ENCODE results near the gene FHOD1. TPM values are rescaled to one million over a fixed set of nuclear protein-coding genes. Genes with fewer than 3 reads are reported as not detected.

The FHOD1 gene
- total and polyA plus RNA-seq, 2 donors (not counting 1 experiment from before 2014, with no cell fraction given) = 46.3 to 46.9 TPM

GRCh38 chr16:67269766-67270165, 22.5 kb upstream of the FHOD1 start:
- no peak overlapping the region for H3K27ac ChIP-seq (ENCODE audit: low read length in 2 of 2)
- H3K4me1 ChIP-seq (ENCODE audit: control insufficient read depth in 2 of 2, insufficient read depth in 2 of 2, low read length in 2 of 2) = no peaks in the 10 kb centered on the region
- H4K20me1 ChIP-seq (ENCODE audit: control insufficient read depth, insufficient read depth, low read length, poor library complexity, severe bottlenecking) = no peaks in the 10 kb centered on the region
- no peak overlapping the region for H3K9ac ChIP-seq (ENCODE audit: low read length)
- ATAC-seq (ENCODE audit: low read depth) (no peak), DNase-seq (no peak)
- H3K27me3 ChIP-seq (replicated peaks in 1 of 4; ENCODE audit: control extremely low read depth in 1 of 4, control insufficient read depth in 3 of 4, insufficient read depth in 4 of 4, low read length in 3 of 4) = no peaks in the 10 kb centered on the region
- Mint-ChIP-seq H3K27ac (no peak overlapping the region), H3K9me3 (ENCODE audit: insufficient read depth) (no peaks in the 10 kb centered on the region), H3K4me3 (no peak overlapping the region), H3K27me3 (peaks cover 3% of the 10 kb centered on the region), H3K4me1 (no peaks in the 10 kb centered on the region)
- H2AFZ ChIP-seq (ENCODE audit: insufficient read depth, low read depth, low read length, poor library complexity, severe bottlenecking) = no peak overlapping the region
- POLR2A ChIA-PET = no interaction called here
- CTCF ChIA-PET = interaction anchor here (0.7 to 1.4 kb wide), 3 partner anchors 9 to 74 kb away, joined by 3 to 5 read pairs (median 3); no protein-coding TSS in a partner anchor
- H3K4me3 ChIP-seq (ENCODE audit: control extremely low read depth in 1 of 5, extremely low read depth in 1 of 5, insufficient read depth in 1 of 5, low read depth in 2 of 5, low read length in 4 of 5) = no peak overlapping the region
- intact Hi-C loops (cut with micrococcal nuclease) = no loop called here
- no peaks in the 10 kb centered on the region for H3K9me3 ChIP-seq (ENCODE audit: control extremely low read depth in 1 of 3, control insufficient read depth in 2 of 3, insufficient read depth in 1 of 3, low read length in 2 of 3)
- no peak for TF ChIP-seq CTCF (IDR thresholded peaks at IDR 0.05)
- no peak for TF ChIP-seq EZH2 (IDR thresholded peaks at IDR 0.05; ENCODE audit: borderline replicate concordance, insufficient read depth, low read depth, low read length, poor library complexity, severe bottlenecking)
- H3K36me3 ChIP-seq (replicated peaks in 1 of 2; ENCODE audit: control extremely low read depth in 1 of 2, control insufficient read depth in 1 of 2, extremely low read depth in 1 of 2, insufficient read depth in 2 of 2, low read length in 1 of 2) = no peaks in the 10 kb centered on the region
- no peaks in the 10 kb centered on the region for H3K79me2 ChIP-seq (ENCODE audit: control insufficient read depth, insufficient read depth, low read length)
- H3K4me2 ChIP-seq (replicated peaks; ENCODE audit: low read depth, low read length, poor library complexity, severe bottlenecking) = no peak overlapping the region
- WGBS (ENCODE audit: insufficient coverage) = 66% methylated on average over 3 of the region's 5 CpGs

GRCh38 chr16:67268136-67268579, 20.9 kb upstream of the FHOD1 start:
- Histone ChIP-seq H3K27me3 (replicated peaks in 1 of 4; ENCODE audit: control extremely low read depth in 1 of 4, control insufficient read depth in 3 of 4, insufficient read depth in 4 of 4, low read length in 3 of 4) (no peaks in the 10 kb centered on the region), H3K79me2 (ENCODE audit: control insufficient read depth, insufficient read depth, low read length) (no peaks in the 10 kb centered on the region), H4K20me1 (ENCODE audit: control insufficient read depth, insufficient read depth, low read length, poor library complexity, severe bottlenecking) (no peaks in the 10 kb centered on the region), H3K4me3 (ENCODE audit: control extremely low read depth in 1 of 5, extremely low read depth in 1 of 5, insufficient read depth in 1 of 5, low read depth in 2 of 5, low read length in 4 of 5) (no peak overlapping the region), H3K4me2 (replicated peaks; ENCODE audit: low read depth, low read length, poor library complexity, severe bottlenecking) (no peak overlapping the region), H2AFZ (ENCODE audit: insufficient read depth, low read depth, low read length, poor library complexity, severe bottlenecking) (no peak overlapping the region), H3K9ac (ENCODE audit: low read length) (no peak overlapping the region), H3K36me3 (replicated peaks in 1 of 2; ENCODE audit: control extremely low read depth in 1 of 2, control insufficient read depth in 1 of 2, extremely low read depth in 1 of 2, insufficient read depth in 2 of 2, low read length in 1 of 2) (no peaks in the 10 kb centered on the region), H3K27ac (ENCODE audit: low read length in 2 of 2) (no peak overlapping the region), H3K4me1 (ENCODE audit: control insufficient read depth in 2 of 2, insufficient read depth in 2 of 2, low read length in 2 of 2) (no peaks in the 10 kb centered on the region), H3K9me3 (ENCODE audit: control extremely low read depth in 1 of 3, control insufficient read depth in 2 of 3, insufficient read depth in 1 of 3, low read length in 2 of 3) (no peaks in the 10 kb centered on the region)
- TF ChIP-seq CTCF (IDR thresholded peaks at IDR 0.05) (no peak), EZH2 (IDR thresholded peaks at IDR 0.05; ENCODE audit: borderline replicate concordance, insufficient read depth, low read depth, low read length, poor library complexity, severe bottlenecking) (no peak)
- no peaks in the 10 kb centered on the region for H3K4me1 Mint-ChIP-seq
- POLR2A ChIA-PET = interaction anchor here (0.7 kb wide), 1 partner anchor 554 kb away, joined by 7 read pairs; no protein-coding TSS in a partner anchor
- CTCF ChIA-PET = interaction anchor here (0.6 kb wide), 1 partner anchor 116 kb away, joined by 3 read pairs; no protein-coding TSS in a partner anchor
- no CpG with 5 or more reads among the region's 5 CpGs for WGBS (ENCODE audit: insufficient coverage)
- H3K27ac Mint-ChIP-seq = no peak overlapping the region
- H3K4me3 Mint-ChIP-seq = no peak overlapping the region
- ATAC-seq (ENCODE audit: low read depth) = no peak
- DNase-seq = no peak
- H3K27me3 Mint-ChIP-seq = peaks cover 5% of the 10 kb centered on the region
- intact Hi-C loops (cut with micrococcal nuclease) = no loop called here
- no peaks in the 10 kb centered on the region for H3K9me3 Mint-ChIP-seq (ENCODE audit: insufficient read depth)

Data from B cell (primary cell).